Neutrophil (primary cell): ENCODE measurements around the gene COL17A1.

ENCODE experiments used
- H3K27ac ChIP-seq: fragments of 200-600 bp; sonication (generic); 2 replicates; pipeline ENCODE4 v1.5.1; 2016; ENCODE audit warnings: mild to moderate bottlenecking, moderate library complexity
- H3K27me3 ChIP-seq: fragments of 200-600 bp; sonication (generic); 2 replicates; pipeline ENCODE4 v1.6.0; 2016; ENCODE audit warnings: mild to moderate bottlenecking
- H3K36me3 ChIP-seq: fragments of 200-600 bp; sonication (generic); 2 replicates; pipeline ENCODE4 v1.5.1; 2017
- H3K4me1 ChIP-seq, 2 experiments: fragments of 200-600 bp in 1 of 2; sonication (generic) in 1 of 2; 1 replicate in 1 of 2; 2 replicates in 1 of 2; pipeline versions ENCODE4 v1.5.1 to v1.6.1; 2013 to 2016; ENCODE audit warnings: low read depth in 1 of 2, low read length in 1 of 2, mild to moderate bottlenecking in 1 of 2, moderate library complexity in 1 of 2; ENCODE audit not compliant: control insufficient read depth in 1 of 2, insufficient read depth in 1 of 2
- H3K4me3 ChIP-seq, 2 experiments: fragments of 200-600 bp in 1 of 2; sonication (generic) in 1 of 2; 1 replicate in 1 of 2; 2 replicates in 1 of 2; pipeline ENCODE4 v1.5.1; 2013 to 2016; ENCODE audit warnings: low read depth in 1 of 2, low read length in 1 of 2, mild to moderate bottlenecking in 1 of 2, moderate library complexity in 1 of 2
- H3K9me3 ChIP-seq: fragments of 200-600 bp; sonication (generic); 2 replicates; pipeline ENCODE4 v1.5.1; 2016
- TF ChIP-seq, protein P1 (sequence below): fragments of 200-600 bp; sonication (generic); IDR thresholded peaks from 2 replicates; pipeline ENCODE4 v1.5.1; 2016; ENCODE audit warnings: antibody characterized with exemption

The COL17A1 gene

DNA sequence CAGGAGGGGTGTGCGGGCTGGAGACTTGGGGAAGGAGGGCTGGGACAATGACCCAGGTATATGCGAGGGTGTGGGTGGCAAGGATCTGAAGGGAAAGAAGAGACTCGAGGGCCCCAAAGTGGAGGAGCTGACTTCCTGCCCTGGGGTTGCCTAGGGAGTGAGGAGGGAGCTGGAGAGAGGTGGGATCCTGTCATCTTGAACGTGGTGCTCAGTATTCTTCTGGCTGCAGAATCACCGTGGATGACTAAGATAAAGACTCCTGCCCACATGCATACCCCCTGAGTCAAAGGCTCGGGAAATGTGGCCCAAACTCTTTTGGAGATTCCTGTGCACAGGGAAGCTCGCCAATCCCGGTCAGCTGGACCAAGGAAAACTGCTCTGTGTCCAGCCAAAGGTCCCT is 31.2 kb downstream of the COL17A1 start:
- TF ChIP-seq, protein P1, sequence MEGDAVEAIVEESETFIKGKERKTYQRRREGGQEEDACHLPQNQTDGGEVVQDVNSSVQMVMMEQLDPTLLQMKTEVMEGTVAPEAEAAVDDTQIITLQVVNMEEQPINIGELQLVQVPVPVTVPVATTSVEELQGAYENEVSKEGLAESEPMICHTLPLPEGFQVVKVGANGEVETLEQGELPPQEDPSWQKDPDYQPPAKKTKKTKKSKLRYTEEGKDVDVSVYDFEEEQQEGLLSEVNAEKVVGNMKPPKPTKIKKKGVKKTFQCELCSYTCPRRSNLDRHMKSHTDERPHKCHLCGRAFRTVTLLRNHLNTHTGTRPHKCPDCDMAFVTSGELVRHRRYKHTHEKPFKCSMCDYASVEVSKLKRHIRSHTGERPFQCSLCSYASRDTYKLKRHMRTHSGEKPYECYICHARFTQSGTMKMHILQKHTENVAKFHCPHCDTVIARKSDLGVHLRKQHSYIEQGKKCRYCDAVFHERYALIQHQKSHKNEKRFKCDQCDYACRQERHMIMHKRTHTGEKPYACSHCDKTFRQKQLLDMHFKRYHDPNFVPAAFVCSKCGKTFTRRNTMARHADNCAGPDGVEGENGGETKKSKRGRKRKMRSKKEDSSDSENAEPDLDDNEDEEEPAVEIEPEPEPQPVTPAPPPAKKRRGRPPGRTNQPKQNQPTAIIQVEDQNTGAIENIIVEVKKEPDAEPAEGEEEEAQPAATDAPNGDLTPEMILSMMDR = no peak
- H3K27me3 ChIP-seq = no peaks in the 10 kb centered on the region
- no peaks in the 10 kb centered on the region for H3K9me3 ChIP-seq
- H3K36me3 ChIP-seq = no peaks in the 10 kb centered on the region
- no peak overlapping the region for H3K4me3 ChIP-seq
- H3K4me1 ChIP-seq = peaks cover 6 to 13% of the 10 kb centered on the region in 2 experiments
- no peak overlapping the region for H3K27ac ChIP-seq

DNA sequence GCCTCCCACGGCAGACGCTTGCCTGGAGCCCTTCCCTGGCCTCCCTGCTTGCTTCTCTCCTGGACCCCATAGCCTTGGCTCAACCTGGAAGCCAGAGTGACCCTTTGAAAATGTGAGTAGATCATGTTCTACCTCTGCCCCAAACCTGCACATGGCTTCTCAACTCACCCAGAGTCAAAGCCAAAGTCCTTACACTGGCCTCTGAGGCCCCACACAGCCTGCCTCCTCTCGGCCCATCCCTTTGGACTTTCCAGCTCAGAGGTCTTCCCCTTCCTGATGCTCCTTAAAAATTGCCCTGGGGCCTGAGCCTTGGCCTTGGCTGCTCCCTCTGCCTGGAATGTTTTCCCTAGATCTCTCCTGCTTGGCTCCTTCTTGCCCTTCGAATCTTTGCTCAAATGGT is 32.5 kb downstream of the COL17A1 start:
- no peak overlapping the region for H3K27ac ChIP-seq
- no peaks in the 10 kb centered on the region for H3K9me3 ChIP-seq
- TF ChIP-seq, protein P1 = no peak
- peaks cover 6 to 13% of the 10 kb centered on the region in 2 experiments for H3K4me1 ChIP-seq
- H3K36me3 ChIP-seq = no peaks in the 10 kb centered on the region
- H3K27me3 ChIP-seq = no peaks in the 10 kb centered on the region
- H3K4me3 ChIP-seq = no peak overlapping the region

DNA sequence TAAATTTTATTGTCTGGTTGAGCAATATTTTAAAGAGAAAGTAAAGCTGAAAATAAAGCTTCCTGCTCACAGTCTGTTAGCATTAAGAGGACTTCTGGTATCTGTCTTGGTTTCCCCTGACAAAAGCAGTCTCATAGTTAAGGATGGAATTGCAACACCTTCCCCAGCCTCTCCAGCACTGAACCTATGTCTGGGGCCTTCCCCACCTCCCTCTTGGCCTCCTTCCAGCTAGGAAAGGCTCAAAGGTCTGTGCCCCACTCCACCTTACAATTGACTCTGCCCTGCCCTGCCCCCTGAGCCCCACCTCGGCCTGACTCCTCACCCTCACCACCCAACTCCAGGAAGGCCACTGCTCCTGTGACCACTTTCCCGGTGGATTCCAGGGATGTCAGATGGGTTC is 33.2 kb downstream of the COL17A1 start:
- TF ChIP-seq, protein P1 = no peak

DNA sequence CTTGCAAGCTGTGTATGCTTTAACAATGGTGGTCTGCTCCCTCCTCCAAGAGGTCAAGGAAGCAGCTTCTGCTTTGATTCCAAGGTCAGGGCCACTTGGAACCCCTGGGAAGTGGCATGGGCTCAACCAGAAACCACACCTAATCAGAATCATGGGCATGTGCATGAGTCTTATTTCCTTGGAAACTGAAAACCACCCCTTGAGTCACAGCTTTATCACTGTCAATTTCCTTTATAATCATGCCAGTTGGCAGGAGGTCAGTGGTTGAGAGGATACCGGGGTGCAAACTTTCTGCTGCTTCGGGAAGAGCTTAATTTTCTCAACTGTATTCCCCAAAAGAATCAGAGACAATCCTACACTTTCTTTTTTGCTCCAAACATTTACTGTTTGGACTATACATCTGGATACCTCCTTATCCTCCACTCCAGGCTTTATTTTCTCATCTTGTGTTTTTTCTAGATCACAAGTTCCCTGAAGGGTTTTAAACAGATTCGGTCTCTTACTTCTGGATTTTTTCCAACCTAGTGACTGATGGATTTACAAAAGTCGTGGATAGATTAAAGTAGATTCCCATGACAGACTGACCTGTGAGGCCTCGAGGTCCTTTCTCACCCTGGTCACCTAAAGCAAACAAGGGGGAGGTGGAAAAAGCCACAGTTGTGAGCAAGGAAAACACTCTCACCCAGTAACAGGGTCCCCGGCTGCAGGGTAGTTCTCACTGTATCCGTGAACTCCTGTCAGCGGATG is 36.0 kb downstream of the COL17A1 start:
- Histone ChIP-seq H3K9me3 (no peaks in the 10 kb centered on the region), H3K27ac (no peak overlapping the region), H3K4me3 (no peak overlapping the region), H3K4me1 (no peaks in the 10 kb centered on the region), H3K27me3 (no peaks in the 10 kb centered on the region), H3K36me3 (no peaks in the 10 kb centered on the region)
- TF ChIP-seq, protein P1 = no peak

More for the DNA sequence above, 33.2 kb downstream of the COL17A1 start:
- Histone ChIP-seq H3K9me3 (no peaks in the 10 kb centered on the region), H3K4me1 (peaks cover 1 to 6% of the 10 kb centered on the region in 2 experiments), H3K27ac (no peak overlapping the region), H3K27me3 (no peaks in the 10 kb centered on the region), H3K36me3 (no peaks in the 10 kb centered on the region), H3K4me3 (no peak overlapping the region)

DNA sequence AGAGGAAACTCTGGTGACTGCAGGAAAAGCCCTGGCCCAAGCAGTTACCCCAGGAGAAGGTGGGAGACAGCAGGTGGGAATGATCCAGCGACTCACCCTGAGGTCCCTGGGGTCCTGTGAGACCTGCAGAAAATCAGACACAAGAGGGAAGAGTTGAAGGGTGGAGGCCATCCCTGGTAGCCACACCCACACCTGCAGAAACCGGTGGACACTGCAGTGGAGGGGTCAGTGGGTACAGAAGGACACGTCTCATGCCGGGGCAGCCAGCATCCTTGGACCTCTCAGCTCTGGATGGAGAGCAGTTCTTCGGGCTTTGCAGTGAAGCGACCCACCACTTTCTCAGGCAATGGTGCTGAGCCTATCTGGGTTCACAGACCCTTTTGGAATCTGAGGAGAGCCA is 39.0 kb downstream of the COL17A1 start:
- Histone ChIP-seq H3K36me3 (no peaks in the 10 kb centered on the region), H3K4me1 (no peaks in the 10 kb centered on the region)

More for the DNA sequence above, 39.0 kb downstream of the COL17A1 start:
- Histone ChIP-seq H3K27me3 (no peaks in the 10 kb centered on the region), H3K9me3 (no peaks in the 10 kb centered on the region), H3K4me3 (no peak overlapping the region), H3K27ac (no peak overlapping the region)
- TF ChIP-seq, protein P1 = no peak
